ENCODE measurements around the gene FXYD1. TPM values are rescaled to one million over a fixed set of nuclear protein-coding genes. Genes with fewer than 3 reads are reported as not detected.
A peak's percentile ranks its signal among the peaks of the same experiment; 100 is the strongest.

The FXYD1 gene
- polyA plus RNA-seq, 2 of the 4 experiments (the other 2 are of a cell fraction), result not detected

DNA sequence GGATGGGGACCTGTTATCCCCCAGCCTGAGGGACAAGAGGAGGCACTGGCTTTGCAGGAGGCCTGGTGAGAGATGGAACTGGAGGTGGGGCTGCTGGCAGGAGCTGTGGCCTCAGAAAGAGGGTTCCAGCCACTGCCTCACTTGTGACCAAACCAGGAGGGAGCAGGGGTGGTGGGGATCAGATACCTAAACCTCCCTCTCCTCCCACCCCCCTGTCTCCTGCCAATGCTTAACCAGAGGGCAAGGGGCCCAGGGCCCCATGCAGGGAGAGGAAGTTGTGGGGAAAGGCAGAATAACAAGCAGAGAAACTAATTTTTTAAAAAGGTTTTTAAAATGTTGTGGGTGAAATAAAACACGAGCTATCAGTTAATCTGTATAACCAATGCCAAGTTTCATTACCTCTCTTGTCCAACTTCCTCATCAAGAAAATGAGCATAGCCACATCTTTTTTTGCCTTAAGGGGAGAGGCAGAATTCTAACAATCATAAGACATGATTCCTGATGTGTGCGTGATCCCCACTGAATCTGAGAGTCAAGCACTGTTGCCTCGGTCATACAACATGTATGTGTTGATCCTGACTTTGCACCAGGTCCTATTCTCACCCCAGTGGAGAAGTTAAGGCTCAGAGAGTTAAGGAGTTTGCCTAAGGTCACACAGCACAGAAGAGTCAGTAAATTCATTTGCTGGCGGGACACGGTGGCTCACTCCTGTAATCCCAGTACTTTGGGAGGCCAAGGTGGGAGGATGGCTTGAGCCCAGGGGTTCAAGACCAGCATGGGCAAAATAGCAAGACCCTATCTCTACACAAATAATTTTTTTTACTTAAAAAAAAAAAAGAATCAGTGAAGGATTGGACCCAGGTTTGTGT is 28.9 kb downstream of the FXYD1 start:
- 0 out of 3 replicates have a peak, but pooled peaks cover 3% of the 10 kb centered on the region for H3K4me1 ChIP-seq
- TF ChIP-seq SMC3 (IDR thresholded peaks at IDR 0.05) (no peak), POLR2A (IDR thresholded peaks at IDR 0.05; ENCODE audit: low read length) (peak; percentile 28; the same call in 1 of the 2 replicates), EHMT2 (IDR thresholded peaks at IDR 0.05; ENCODE audit: low read depth) (no peak)
- no peak overlapping the region for H3K4me3 ChIP-seq
- WGBS (ENCODE audit: missing lambda C conversion rate), result 90% methylated on average over 5 of the region's 5 CpGs
- FAIRE-seq, result peak; percentile 67
- POLR2A ChIA-PET, result no interaction called here
- H3K9me3 ChIP-seq, result peaks cover 43% of the 10 kb centered on the region
- CTCF ChIA-PET, result interaction anchor here (0.7 to 2.4 kb wide), 7 partner anchors 7 to 87 kb away, joined by 3 to 13 read pairs (median 4); partner anchors contain the start of genes FXYD5 and LGI4
- no peak for ATAC-seq
- no peak for DNase-seq (ENCODE audit: low read depth in 1 of 2, low spot score in 1 of 2)
- no peak overlapping the region for H3K27ac ChIP-seq
- H3K4me2 ChIP-seq, result no peak overlapping the region

DNA sequence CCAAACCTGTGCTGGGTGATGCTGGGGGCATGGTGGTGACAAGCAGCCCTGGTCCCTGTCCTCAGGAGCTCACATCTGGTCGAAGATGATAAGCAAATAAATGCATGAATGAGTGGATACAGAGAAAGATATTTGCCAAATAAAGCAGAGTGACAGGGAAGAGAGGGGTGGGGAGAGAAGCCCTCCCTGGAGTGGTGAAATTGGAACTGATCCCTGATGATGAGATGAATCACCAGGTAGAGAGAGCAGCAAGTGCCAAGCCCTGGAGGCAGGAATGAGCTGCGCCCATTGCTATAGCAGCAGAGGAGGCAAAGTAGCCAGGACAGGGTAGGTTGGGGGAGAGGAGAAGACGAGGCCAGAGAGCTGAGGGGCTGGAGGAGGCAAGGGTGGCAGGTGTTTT is 29.6 kb downstream of the FXYD1 start:
- Histone ChIP-seq H3K9me3 (peaks cover 36% of the 10 kb centered on the region), H3K4me3 (no peak overlapping the region), H3K4me2 (no peak overlapping the region), H3K4me1 (0 out of 3 replicates have a peak, but pooled peaks cover 3% of the 10 kb centered on the region), H3K27ac (no peak overlapping the region)
- TF ChIP-seq EHF (CRISPR knock-in tag; IDR thresholded peaks at IDR 0.05) (no peak), RCOR1 (IDR thresholded peaks at IDR 0.05; ENCODE audit: low read depth, low read length) (no peak), NPAS2 (CRISPR knock-in tag; IDR thresholded peaks at IDR 0.05; ENCODE audit: borderline replicate concordance) (no peak), CHD2 (IDR thresholded peaks at IDR 0.05; ENCODE audit: low read length, partially characterized antibody) (no peak), CBX8 (IDR thresholded peaks at IDR 0.05) (no peak), CHD4 (IDR thresholded peaks at IDR 0.05; ENCODE audit: borderline replicate concordance) (no peak)
- TF ChIP-seq, protein P1, sequence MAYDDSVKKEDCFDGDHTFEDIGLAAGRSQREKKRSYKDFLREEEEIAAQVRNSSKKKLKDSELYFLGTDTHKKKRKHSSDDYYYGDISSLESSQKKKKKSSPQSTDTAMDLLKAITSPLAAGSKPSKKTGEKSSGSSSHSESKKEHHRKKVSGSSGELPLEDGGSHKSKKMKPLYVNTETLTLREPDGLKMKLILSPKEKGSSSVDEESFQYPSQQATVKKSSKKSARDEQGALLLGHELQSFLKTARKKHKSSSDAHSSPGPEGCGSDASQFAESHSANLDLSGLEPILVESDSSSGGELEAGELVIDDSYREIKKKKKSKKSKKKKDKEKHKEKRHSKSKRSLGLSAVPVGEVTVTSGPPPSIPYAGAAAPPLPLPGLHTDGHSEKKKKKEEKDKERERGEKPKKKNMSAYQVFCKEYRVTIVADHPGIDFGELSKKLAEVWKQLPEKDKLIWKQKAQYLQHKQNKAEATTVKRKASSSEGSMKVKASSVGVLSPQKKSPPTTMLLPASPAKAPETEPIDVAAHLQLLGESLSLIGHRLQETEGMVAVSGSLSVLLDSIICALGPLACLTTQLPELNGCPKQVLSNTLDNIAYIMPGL (CRISPR knock-in tag; IDR thresholded peaks at IDR 0.05; ENCODE audit: borderline replicate concordance), result no peak
- TF ChIP-seq, protein P2, sequence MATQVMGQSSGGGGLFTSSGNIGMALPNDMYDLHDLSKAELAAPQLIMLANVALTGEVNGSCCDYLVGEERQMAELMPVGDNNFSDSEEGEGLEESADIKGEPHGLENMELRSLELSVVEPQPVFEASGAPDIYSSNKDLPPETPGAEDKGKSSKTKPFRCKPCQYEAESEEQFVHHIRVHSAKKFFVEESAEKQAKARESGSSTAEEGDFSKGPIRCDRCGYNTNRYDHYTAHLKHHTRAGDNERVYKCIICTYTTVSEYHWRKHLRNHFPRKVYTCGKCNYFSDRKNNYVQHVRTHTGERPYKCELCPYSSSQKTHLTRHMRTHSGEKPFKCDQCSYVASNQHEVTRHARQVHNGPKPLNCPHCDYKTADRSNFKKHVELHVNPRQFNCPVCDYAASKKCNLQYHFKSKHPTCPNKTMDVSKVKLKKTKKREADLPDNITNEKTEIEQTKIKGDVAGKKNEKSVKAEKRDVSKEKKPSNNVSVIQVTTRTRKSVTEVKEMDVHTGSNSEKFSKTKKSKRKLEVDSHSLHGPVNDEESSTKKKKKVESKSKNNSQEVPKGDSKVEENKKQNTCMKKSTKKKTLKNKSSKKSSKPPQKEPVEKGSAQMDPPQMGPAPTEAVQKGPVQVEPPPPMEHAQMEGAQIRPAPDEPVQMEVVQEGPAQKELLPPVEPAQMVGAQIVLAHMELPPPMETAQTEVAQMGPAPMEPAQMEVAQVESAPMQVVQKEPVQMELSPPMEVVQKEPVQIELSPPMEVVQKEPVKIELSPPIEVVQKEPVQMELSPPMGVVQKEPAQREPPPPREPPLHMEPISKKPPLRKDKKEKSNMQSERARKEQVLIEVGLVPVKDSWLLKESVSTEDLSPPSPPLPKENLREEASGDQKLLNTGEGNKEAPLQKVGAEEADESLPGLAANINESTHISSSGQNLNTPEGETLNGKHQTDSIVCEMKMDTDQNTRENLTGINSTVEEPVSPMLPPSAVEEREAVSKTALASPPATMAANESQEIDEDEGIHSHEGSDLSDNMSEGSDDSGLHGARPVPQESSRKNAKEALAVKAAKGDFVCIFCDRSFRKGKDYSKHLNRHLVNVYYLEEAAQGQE (IDR thresholded peaks at IDR 0.05), result no peak
- FAIRE-seq (no peak), DNase-seq (ENCODE audit: low read depth in 1 of 2, low spot score in 1 of 2) (no peak), ATAC-seq (peak in 1 of 2 experiments; percentile 19; a peak in 2 of 6 replicates)
- POLR2A ChIA-PET, result no interaction called here
- WGBS (ENCODE audit: missing lambda C conversion rate), result 64% methylated on average over 3 of the region's 3 CpGs
- CTCF ChIA-PET, result interaction anchor here (0.7 to 2.4 kb wide), 6 partner anchors 10 to 517 kb away, joined by 3 to 13 read pairs (median 4); no protein-coding TSS in a partner anchor

DNA sequence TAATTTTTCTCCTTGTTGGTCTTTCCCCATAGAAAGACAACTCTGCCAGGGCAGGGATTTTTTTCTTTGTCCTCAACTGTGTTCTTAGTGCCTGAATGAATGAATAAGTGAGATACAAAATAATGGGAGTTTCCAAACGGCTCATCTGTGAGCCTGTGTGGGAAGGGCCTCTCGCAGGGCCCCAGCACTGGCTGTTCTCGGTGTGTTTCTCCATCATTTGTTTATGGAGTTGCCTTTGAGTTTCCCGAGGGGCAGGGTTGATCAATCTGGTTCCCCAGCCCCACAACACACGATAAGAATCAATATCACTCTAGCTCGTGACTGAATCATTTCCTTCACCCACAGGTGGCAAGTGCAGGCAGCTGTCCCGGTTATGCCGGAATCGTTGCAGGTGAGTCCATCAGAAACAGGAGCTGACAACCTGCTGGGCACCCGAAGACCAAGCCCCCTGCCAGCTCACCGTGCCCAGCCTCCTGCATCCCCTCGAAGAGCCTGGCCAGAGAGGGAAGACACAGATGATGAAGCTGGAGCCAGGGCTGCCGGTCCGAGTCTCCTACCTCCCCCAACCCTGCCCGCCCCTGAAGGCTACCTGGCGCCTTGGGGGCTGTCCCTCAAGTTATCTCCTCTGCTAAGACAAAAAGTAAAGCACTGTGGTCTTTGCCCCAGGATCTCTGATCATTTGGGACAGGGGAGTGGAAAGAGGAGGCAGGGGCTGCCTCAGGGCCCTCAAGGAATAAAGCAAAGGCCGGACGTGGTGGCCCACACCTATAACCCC is 30.8 kb downstream of the FXYD1 start:
- no peak overlapping the region for H3K4me3 ChIP-seq
- DNase-seq (ENCODE audit: low read depth in 1 of 2, low spot score in 1 of 2) (no peak), ATAC-seq (no peak), FAIRE-seq (no peak)
- H3K4me2 ChIP-seq, result no peak overlapping the region
- TF ChIP-seq FOSL2 (IDR thresholded peaks at IDR 0.05) (no peak), FOSL2 (CRISPR knock-in tag; IDR thresholded peaks at IDR 0.05) (no peak)
- H3K4me1 ChIP-seq, result 0 out of 3 replicates have a peak, but pooled peaks cover 3% of the 10 kb centered on the region
- H3K27ac ChIP-seq, result no peak overlapping the region
- POLR2A ChIA-PET, result no interaction called here
- 82% methylated on average over 18 of the region's 18 CpGs for WGBS (ENCODE audit: missing lambda C conversion rate)
- CTCF ChIA-PET, result interaction anchor here (0.5 to 2.4 kb wide), 7 partner anchors 9 to 55 kb away, joined by 3 to 13 read pairs (median 4); partner anchors contain the start of genes FXYD5 and LGI4
- peaks cover 25% of the 10 kb centered on the region for H3K9me3 ChIP-seq

Data from A549 (cell line).